ENCODE measurements around the gene PIK3R4. TPM values are rescaled to one million over a fixed set of nuclear protein-coding genes. Genes with fewer than 3 reads are reported as not detected.

PIK3R4 gene
- total RNA-seq, 4 donors from 2014 or later, result 25.0 to 51.0 (median 33.2) TPM

- TF ChIP-seq CTCF (IDR thresholded peaks at IDR 0.05; ENCODE audit: low read depth), result no peak
These were observed 4.6 kb downstream of the PIK3R4 start for GRCh38 chr3:130741946-130742610.

GRCh38 chr3:130739848-130740247 is 6.8 kb downstream of the PIK3R4 start:
- no peak for TF ChIP-seq CTCF (IDR thresholded peaks at IDR 0.05; ENCODE audit: low read depth)

DNA sequence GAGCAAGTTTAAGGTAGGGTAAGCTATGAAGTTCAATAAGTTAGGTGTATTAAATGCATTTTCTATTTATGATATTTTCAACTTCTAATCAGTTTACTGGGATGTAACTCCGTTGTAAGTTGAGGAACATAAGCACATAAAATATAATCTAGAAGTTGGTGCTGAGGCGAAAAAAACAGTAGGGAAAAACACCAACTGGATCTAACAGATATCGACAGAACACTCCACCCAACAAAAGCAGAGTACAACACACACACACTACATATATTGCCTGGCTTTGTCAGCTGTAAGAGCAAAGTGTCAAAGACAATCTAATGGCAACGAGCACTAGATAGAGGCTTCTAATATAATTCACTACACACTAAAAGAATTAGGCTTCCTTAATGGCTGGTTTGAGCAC is 8.4 kb downstream of the PIK3R4 start:
- no peak for TF ChIP-seq CTCF (IDR thresholded peaks at IDR 0.05; ENCODE audit: low read depth)

- TF ChIP-seq CTCF (IDR thresholded peaks at IDR 0.05; ENCODE audit: low read depth), result no peak
These were observed 9.0 kb downstream of the PIK3R4 start for GRCh38 chr3:130737622-130738021.

DNA sequence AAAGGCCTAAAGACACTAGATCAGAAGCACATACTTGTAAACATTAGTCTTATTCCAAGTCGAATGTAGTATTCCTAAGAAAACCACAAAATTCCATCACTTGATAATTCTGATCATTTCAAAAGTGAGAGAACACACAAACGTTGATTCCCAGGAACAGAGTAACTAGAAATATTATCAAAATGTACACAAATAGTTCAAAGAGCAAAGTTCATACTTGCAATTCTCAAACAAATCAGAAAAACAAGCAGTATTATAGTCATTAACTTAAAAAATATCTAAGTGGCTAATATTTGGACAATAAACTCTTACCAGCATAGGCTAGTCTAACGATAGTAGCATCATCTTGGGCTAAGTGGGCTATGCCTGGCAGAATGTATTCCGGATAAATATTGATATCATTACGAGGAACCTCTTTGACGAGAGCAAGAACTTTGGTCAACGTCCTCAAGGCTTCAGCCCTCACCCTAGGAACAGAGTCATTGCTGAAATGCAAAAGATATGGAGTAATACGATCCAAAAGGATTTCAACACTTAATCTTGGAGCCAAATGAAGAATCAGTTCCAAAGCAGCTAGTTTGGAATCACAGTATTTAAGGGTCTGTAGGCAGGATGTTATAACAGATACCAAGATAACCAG is 13.3 kb downstream of the PIK3R4 start:
- TF ChIP-seq CTCF (IDR thresholded peaks at IDR 0.05; ENCODE audit: low read depth), result no peak

- TF ChIP-seq CTCF (IDR thresholded peaks at IDR 0.05; ENCODE audit: low read depth), result no peak
These were observed 14.1 kb downstream of the PIK3R4 start for GRCh38 chr3:130732501-130732900.

GRCh38 chr3:130731817-130732216 is 14.8 kb downstream of the PIK3R4 start:
- no peak for TF ChIP-seq CTCF (IDR thresholded peaks at IDR 0.05; ENCODE audit: low read depth)
